Small intestine (tissue), 7 donors: ENCODE measurements around the gene CLCNKB. TPM values are rescaled to one million over a fixed set of nuclear protein-coding genes. Genes with fewer than 3 reads are reported as not detected.

Experiments used
- DNase-seq, 2 donors: peaks; one replicate each; pipeline versions ENCODE4 v3.0.0 to v3.0.0-alpha.2; 2013
- FAIRE-seq: peaks from 2 replicates; lab custom pipeline; 2012; peaks lifted over from hg19 to GRCh38; lab: Jason Lieb, UNC
- H3K27ac ChIP-seq, 3 donors: one replicate each; pipeline ENCODE4 v1.5.1; 2013; ENCODE audit warnings: low read length in 2 of 3, mild to moderate bottlenecking in 2 of 3, control low read depth in 1 of 3, inconsistent platforms in 1 of 3, low read depth in 1 of 3, moderate library complexity in 1 of 3
- H3K27me3 ChIP-seq, 3 donors: one replicate each; pipeline ENCODE4 v1.6.1; 2013; ENCODE audit warnings: low read length in 3 of 3, inconsistent platforms in 1 of 3; ENCODE audit not compliant: control insufficient read depth in 3 of 3, insufficient read depth in 3 of 3
- H3K36me3 ChIP-seq, 3 donors: one replicate each; pipeline ENCODE4 v1.6.1; 2013; ENCODE audit warnings: low read length in 3 of 3, inconsistent platforms in 1 of 3, low read depth in 1 of 3, mild to moderate bottlenecking in 1 of 3, moderate library complexity in 1 of 3; ENCODE audit not compliant: control insufficient read depth in 3 of 3, insufficient read depth in 2 of 3
- H3K4me1 ChIP-seq, 3 donors: one replicate each; pipeline ENCODE4 v1.6.1; 2013; ENCODE audit warnings: low read length in 2 of 3, inconsistent platforms in 1 of 3, low read depth in 1 of 3, mild to moderate bottlenecking in 1 of 3, moderate library complexity in 1 of 3; ENCODE audit not compliant: control insufficient read depth in 3 of 3, insufficient read depth in 2 of 3
- H3K4me3 ChIP-seq, 3 donors: one replicate each; pipeline ENCODE4 v1.5.1; 2013; ENCODE audit warnings: low read length in 3 of 3, control low read depth in 1 of 3, inconsistent platforms in 1 of 3, low read depth in 1 of 3, mild to moderate bottlenecking in 1 of 3, moderate library complexity in 1 of 3
- H3K9me3 ChIP-seq, 2 donors: one replicate each; pipeline ENCODE4 v1.6.1; 2013; ENCODE audit warnings: low read depth in 1 of 2, low read length in 1 of 2; ENCODE audit not compliant: control insufficient read depth in 2 of 2, insufficient read depth in 1 of 2
- WGBS, 3 donors: extraction: QIAGEN DNeasy Blood & Tissue Kit; methylation state at CpG; one replicate each; pipeline ENCODE4 v1.1.7; 2013; 5-methylcytosine and 5-hydroxymethylcytosine counted together
- polyA plus RNA-seq, 4 donors: library from polyadenylated mRNA; stranded (reverse) in 3 of 4; unstranded in 1 of 4; fragments of 200-250 nt in 3 of 4; fragments of 120-200 nt in 1 of 4; gene quantifications; one replicate each; pipeline versions ENCODE4 v1.2.1 to v1.2.3, GENCODE V29; 2013
- donor health status: healthy with polysubstance abuse.
- donor health status: control.
- donor health status: control.
- donor health status: Bipolar disorder and iron deficiency.
- donor health status: healthy.

Gene CLCNKB
- polyA plus RNA-seq, 4 donors: 0.04 to 0.19 TPM; not detected in 2

DNA sequence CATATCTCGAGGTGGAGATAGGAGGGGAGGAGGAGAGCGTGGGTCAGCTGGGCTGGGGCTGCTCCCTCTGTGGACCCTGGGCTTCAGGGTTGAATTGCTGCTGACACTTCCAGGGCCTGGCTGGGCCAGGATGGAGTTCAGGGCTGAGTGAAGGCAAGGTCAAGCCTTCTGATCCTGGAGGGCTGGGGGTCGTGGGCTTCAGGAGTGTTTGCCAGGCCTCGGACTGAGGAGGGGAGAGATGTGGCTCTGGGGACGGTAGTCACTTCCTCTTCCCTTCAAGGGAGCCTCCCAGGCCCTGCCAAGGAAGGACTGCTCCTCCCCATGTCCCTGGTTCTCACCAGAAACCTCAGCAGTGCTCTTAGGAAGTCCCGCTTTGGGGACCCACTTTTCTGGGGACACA, 41.9 kb downstream of the CLCNKB start:
- no peak for DNase-seq
- H3K4me3 ChIP-seq: no peak overlapping the region
- H3K27me3 ChIP-seq: no peaks in the 10 kb centered on the region
- 58 to 66% (median 58%) methylated on average over 6 of the region's 6 CpGs for WGBS, 3 donors
- H3K36me3 ChIP-seq: no peaks in the 10 kb centered on the region
- H3K27ac ChIP-seq: no peak overlapping the region
- no peaks in the 10 kb centered on the region for H3K9me3 ChIP-seq
- no peak for FAIRE-seq
- peaks cover 0 to 19% (median 0%) of the 10 kb centered on the region in 3 donors for H3K4me1 ChIP-seq

DNA sequence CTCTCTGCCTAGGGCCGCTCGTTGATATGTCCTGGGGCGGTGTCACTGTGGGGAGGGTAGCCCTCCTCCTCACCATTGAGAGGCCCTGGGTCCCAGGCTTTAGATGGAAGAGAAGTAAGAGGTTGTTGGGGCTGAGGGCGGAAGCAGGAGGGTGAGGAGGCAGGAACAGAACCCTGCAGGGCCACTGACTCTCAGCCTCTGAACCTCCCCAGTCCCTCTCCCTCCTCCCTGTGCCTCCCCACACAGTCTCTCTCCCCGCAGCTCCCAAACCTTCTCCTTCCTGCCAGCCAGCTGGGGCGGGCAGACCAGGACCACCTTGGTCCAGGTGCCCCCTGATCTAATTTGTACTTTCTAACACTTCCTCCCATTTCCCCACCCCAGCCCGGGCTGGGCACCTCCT, 44.2 kb downstream of the CLCNKB start:
- Histone ChIP-seq H3K27me3 (no peaks in the 10 kb centered on the region), H3K4me1 (peaks cover 0 to 16% (median 0%) of the 10 kb centered on the region in 3 donors), H3K36me3 (no peaks in the 10 kb centered on the region), H3K4me3 (no peak overlapping the region), H3K27ac (no peak overlapping the region), H3K9me3 (no peaks in the 10 kb centered on the region)
- FAIRE-seq (no peak), DNase-seq (no peak)
- WGBS, 3 donors: 69 to 75% (median 70%) methylated on average over 7 of the region's 7 CpGs

DNA sequence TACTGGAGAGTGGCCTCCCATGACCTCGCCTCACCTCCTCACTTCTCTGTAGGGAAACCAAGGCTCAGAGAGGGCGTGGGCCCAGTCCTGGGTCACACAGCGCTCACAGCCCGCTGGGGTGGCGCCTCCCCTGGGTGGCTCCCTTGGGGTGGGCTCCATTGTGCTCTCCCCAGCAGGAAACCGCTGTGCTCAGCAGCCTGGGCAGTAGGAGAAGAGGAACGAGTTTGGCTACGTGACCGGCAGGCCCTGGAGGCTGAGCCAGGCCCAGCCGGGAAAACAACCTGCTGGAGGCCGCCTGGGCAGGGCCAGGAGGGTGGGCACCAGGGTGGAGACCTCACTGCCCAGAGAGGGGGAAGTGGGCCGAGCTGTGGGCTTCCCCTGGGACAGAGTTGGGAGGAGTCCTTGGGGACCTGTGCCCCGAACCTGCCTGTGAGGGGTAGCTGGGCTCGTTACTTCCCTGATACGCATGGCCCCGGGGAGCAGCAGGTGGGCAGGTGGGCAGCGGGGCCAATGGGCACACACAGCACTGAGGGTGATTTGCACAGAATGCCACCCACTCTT, 44.8 kb downstream of the CLCNKB start:
- DNase-seq (no peak), FAIRE-seq (no peak)
- Histone ChIP-seq H3K27me3 (no peaks in the 10 kb centered on the region), H3K36me3 (no peaks in the 10 kb centered on the region), H3K9me3 (no peaks in the 10 kb centered on the region), H3K4me1 (peaks cover 0 to 10% (median 0%) of the 10 kb centered on the region in 3 donors), H3K4me3 (no peak overlapping the region), H3K27ac (no peak overlapping the region)
- WGBS, 3 donors: 82 to 86% (median 85%) methylated on average over 17 of the region's 17 CpGs

DNA sequence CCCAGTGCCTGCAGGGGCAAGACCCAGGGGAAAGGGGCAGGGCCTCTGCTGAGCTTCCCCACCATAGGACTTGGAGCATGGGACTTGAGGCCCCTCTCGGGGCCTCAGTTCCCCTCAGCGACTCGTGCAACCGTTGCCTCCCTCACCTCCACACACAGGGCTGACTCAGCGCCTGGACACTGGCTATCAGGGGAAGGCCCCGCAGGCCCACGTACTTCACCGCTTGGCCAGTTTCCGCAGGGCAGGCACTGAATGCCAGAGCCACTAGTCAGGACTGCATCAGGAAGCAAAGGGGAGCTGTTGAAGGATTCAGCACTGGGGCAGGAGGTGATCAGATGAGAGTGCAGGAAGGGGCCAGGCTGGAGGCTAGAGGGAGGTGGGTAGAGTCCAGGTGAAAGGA, 45.4 kb downstream of the CLCNKB start:
- Histone ChIP-seq H3K9me3 (no peaks in the 10 kb centered on the region), H3K27me3 (no peaks in the 10 kb centered on the region), H3K27ac (no peak overlapping the region), H3K4me1 (peaks cover 0 to 5% (median 0%) of the 10 kb centered on the region in 3 donors), H3K36me3 (no peaks in the 10 kb centered on the region), H3K4me3 (no peak overlapping the region)
- DNase-seq (no peak), FAIRE-seq (no peak)
- WGBS, 3 donors: 79 to 94% (median 80%) methylated on average over 9 of the region's 9 CpGs

GRCh38 chr1:16090076-16090826, 46.7 kb downstream of the CLCNKB start:
- DNase-seq (no peak), FAIRE-seq (no peak)
- H3K4me1 ChIP-seq: peaks cover 0 to 5% (median 0%) of the 10 kb centered on the region in 3 donors
- H3K9me3 ChIP-seq: no peaks in the 10 kb centered on the region
- no peak overlapping the region for H3K27ac ChIP-seq
- H3K27me3 ChIP-seq: no peaks in the 10 kb centered on the region
- no peaks in the 10 kb centered on the region for H3K36me3 ChIP-seq
- no peak overlapping the region for H3K4me3 ChIP-seq
- 79 to 86% (median 83%) methylated on average over 5 of the region's 5 CpGs for WGBS, 3 donors

GRCh38 chr1:16091296-16091695, 47.7 kb downstream of the CLCNKB start:
- Histone ChIP-seq H3K4me1 (no peaks in the 10 kb centered on the region), H3K9me3 (no peaks in the 10 kb centered on the region), H3K27ac (no peak overlapping the region), H3K4me3 (no peak overlapping the region), H3K27me3 (peaks cover 0 to 4% (median 2%) of the 10 kb centered on the region in 3 donors), H3K36me3 (no peaks in the 10 kb centered on the region)
- DNase-seq (no peak), FAIRE-seq (no peak)
- WGBS, 3 donors: 35 to 76% (median 48%) methylated on average over 8 of the region's 8 CpGs

DNA sequence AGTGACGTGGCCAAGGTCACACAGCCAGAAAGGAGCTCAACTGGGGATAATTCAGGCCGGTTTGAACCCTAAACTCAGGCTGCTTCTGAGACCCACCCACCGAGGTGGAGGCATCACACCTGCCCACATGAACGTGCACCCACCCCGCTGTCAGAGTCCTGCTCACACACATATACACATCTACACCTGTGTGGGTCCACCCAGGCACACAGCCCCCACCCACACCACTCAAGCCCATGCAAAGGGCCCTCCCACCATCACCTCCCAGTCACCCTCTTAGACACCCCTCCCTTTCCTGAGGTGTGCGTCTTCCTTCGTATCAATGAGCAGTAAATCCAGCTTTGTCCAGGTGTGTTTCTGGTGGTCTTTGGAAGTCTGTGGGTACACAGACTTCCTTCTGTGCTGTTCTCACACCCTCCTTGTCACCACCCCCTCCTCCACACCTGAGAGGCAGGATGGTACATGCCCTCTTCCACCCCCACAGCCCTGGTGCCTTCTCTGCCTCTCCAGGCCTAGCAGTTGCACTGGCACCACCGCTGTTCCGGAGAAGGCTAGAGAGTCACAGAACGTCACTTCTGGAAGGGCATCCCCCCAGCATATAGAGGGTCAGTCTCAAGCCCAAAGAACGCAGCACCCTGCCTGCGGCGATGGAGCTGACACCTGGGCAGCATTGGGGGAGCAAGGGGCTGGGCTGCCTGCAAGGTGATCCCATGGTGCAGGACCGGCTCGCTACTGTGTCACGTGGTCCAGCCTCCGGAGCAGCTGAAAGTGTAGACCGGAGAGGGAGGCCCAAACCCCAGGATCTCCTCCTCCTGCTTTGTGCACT, 48.7 kb downstream of the CLCNKB start:
- no peaks in the 10 kb centered on the region for H3K4me1 ChIP-seq
- WGBS, 3 donors: 77 to 86% (median 82%) methylated on average over 18 of the region's 18 CpGs
- no peaks in the 10 kb centered on the region for H3K36me3 ChIP-seq
- H3K27me3 ChIP-seq: peaks cover 0 to 4% (median 2%) of the 10 kb centered on the region in 3 donors
- DNase-seq (no peak), FAIRE-seq (no peak)
- H3K4me3 ChIP-seq: no peak overlapping the region
- no peaks in the 10 kb centered on the region for H3K9me3 ChIP-seq
- no peak overlapping the region for H3K27ac ChIP-seq

DNA sequence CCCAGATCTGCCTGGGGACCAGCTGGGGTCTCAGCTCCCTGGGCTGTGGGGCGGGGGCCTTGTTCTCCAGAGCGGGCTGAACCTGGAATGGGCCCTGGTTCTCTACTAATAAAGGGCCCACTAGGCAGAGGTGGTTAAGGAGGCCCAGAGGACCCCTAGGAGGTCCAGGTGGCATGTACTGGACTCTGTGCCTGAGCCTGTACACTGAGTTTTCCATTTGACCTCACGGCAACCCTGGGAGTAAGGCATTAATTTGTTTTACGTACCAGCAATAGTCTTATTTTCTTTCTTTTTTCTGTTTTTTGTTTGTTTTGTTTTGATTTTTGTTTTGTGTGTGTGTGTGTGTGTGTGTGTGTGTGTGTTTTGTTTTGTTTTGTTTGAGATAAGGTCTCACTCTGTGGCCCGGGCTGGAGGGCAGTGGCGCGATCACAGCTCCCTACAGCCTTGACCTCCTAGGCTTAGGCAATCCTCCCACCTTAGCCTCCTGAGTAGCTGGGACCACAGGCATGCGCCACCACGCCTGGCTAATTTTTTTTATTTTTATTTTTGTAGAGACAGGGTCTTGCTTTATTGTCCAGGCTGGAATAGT, 49.4 kb downstream of the CLCNKB start:
- Histone ChIP-seq H3K36me3 (no peaks in the 10 kb centered on the region), H3K27me3 (peaks cover 0 to 4% (median 2%) of the 10 kb centered on the region in 3 donors), H3K4me3 (no peak overlapping the region), H3K27ac (no peak overlapping the region), H3K9me3 (no peaks in the 10 kb centered on the region), H3K4me1 (no peaks in the 10 kb centered on the region)
- 84 to 92% (median 88%) methylated on average over 9 of the region's 9 CpGs for WGBS, 3 donors
- FAIRE-seq (no peak), DNase-seq (no peak)
